Fibroblast of villous mesenchyme (primary cell): ENCODE data around the gene ELOB. TPM values are rescaled to one million over a fixed set of nuclear protein-coding genes. Genes with fewer than 3 reads are reported as not detected.

ENCODE experiments used
- DNase-seq: peaks from one replicate; pipeline ENCODE4 v3.0.0-alpha.2; 2010; ENCODE audit warnings: low read depth
- H3K4me3 ChIP-seq: 2 replicates; pipeline ENCODE4 v1.5.1; 2011; ENCODE audit warnings: low read depth, mild to moderate bottlenecking, low read length
- total RNA-seq: library from RNA; depleted of rRNA; stranded (reverse); fragments of >200 nt; gene quantifications from 2 replicates; pipeline ENCODE4 v1.2.3, GENCODE V29; 2012
- TF ChIP-seq, protein P1 (sequence below): IDR thresholded peaks from 2 replicates; pipeline ENCODE4 v1.5.1; 2012; ENCODE audit warnings: low read depth, mild to moderate bottlenecking, low read length; ENCODE audit not compliant: insufficient read depth

The ELOB gene
- total RNA-seq, 1 donor: 203 TPM

DNA sequence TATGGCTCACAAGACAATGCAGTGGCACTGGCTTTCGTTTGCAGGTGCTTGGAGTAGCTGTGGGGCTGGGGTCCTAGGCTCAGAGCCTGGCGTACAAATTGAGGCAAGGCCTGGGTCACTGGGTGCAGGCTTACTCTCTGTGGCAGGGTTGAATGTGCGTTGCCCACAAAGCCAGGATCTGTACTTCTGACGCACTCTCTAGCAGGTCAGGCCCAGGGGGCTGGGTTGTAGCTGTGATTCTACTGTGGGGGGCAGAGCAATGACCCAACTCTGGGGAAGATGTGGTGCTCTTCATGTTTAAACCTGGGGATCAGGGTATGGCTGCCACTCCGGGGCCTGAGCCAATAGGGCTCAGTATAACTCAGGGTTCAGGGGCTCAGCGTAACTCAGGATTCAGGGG, 33.6 kb upstream of the ELOB start:
- no peak overlapping the region for H3K4me3 ChIP-seq
- DNase-seq: no peak
- TF ChIP-seq, protein P1, sequence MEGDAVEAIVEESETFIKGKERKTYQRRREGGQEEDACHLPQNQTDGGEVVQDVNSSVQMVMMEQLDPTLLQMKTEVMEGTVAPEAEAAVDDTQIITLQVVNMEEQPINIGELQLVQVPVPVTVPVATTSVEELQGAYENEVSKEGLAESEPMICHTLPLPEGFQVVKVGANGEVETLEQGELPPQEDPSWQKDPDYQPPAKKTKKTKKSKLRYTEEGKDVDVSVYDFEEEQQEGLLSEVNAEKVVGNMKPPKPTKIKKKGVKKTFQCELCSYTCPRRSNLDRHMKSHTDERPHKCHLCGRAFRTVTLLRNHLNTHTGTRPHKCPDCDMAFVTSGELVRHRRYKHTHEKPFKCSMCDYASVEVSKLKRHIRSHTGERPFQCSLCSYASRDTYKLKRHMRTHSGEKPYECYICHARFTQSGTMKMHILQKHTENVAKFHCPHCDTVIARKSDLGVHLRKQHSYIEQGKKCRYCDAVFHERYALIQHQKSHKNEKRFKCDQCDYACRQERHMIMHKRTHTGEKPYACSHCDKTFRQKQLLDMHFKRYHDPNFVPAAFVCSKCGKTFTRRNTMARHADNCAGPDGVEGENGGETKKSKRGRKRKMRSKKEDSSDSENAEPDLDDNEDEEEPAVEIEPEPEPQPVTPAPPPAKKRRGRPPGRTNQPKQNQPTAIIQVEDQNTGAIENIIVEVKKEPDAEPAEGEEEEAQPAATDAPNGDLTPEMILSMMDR: no peak

DNA sequence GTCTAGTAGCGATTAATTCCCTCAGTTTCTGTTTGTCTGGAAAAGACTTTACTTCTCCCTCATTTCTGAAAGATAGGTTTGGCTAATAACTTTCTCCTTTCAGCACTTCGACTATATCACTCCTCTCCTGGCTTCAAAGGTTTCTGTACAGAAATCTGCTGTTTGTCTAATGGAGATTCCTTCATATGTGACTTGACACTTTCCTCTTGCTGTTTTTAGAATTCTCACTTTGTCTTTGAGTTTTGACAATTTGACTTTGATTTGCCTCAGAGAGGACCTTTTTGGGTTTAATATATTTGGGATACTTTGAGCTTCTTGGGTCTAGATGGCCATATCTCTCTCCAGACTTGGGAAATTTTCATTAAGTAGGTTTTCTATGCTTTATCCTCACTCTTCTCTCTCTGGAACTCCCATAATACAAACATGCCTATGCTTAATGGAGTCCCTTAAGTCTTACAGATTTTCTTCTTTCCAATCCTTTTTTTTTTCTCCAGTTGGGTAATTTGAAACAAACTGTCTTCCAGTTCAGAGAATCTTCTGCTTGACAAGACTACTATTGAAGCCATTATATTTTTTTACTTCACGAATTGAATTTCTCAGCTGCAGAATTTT, 32.2 kb upstream of the ELOB start:
- H3K4me3 ChIP-seq: no peak overlapping the region
- TF ChIP-seq, protein P1: no peak
- no peak for DNase-seq

DNA sequence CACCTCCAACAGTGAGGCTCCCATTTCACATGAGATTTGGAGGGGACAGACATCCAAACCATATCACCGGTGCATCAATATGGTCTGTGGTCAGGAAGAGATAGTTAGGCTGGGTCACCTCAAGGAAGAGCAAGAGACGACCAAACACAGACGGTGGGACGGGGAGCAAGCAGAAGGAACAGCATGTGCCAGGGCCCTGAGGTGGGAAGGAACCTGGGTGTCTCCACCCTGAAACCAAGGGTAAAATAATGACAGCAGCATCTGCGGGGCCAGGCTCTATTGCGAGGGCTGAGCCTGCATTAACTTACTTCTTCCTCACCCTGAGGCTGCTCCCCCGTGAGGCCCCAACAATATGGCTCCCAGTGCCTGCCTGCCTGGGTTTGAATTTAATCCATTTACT, 31.1 kb upstream of the ELOB start:
- TF ChIP-seq, protein P1: no peak
- DNase-seq: no peak
- no peak overlapping the region for H3K4me3 ChIP-seq

DNA sequence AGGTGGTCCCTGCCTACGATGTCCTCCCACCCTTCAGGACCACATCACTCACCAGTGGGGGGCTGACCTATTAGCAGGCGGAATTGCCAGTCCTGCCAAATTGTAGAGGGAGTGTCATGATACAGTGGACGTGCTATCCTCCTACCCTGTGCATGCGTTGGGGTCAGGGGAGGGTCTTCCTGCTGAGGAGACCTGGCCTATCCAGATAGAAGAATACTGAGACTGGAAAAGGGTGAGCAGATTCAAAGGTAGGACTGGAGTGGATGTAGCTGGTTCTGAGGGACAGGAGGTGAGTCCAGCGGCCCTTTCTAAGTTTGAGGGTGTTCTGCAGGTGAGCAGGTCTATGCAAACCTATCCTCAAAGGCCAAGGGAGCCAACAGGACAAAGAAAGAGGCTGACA, 29.2 kb upstream of the ELOB start:
- TF ChIP-seq, protein P1: no peak
- no peak overlapping the region for H3K4me3 ChIP-seq
- DNase-seq: no peak

DNA sequence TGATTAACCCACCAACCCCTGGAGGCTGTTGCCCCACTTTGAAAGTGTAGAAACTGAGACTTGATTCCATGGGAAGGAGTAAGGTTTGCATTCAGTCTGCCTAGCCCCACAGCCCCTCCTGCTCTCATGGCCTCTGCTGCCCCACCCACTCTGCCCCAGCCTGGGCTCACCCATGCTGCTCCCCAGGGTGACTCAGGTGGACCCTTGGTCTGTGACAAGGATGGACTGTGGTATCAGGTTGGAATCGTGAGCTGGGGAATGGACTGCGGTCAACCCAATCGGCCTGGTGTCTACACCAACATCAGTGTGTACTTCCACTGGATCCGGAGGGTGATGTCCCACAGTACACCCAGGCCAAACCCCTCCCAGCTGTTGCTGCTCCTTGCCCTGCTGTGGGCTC, 27.6 kb upstream of the ELOB start:
- no peak overlapping the region for H3K4me3 ChIP-seq
- DNase-seq: no peak
- TF ChIP-seq, protein P1: no peak

DNA sequence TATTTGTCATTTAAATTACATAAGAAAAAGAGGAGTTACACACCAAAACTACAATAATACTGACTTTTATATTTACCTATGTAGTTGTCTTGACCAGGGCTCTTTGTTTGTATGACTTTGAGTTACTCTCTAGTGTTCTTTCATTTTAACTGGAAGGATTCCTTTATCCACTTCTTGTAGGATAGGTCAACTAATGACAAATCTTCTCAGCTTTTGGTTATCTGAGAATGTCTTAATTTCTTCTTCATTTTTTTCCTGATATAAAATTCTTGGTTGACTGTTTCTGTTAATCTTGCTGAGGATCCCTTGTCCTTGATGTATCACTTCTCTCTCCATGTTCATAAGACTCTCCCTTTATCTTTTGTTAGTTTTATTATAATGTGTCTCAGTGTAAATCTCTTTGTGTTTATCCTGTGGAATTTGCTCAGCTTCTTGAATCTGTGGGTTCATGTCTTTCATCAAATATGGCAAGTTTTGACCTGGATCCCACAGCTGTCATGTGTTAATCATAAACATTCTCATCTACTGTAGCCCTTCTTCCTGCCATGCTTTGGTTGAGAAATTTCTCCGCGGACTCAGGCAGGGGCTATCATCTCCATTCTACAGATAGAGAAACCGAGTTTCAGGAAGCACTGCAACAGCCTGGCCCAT, 26.6 kb upstream of the ELOB start:
- TF ChIP-seq, protein P1: no peak
- H3K4me3 ChIP-seq: no peak overlapping the region

DNA sequence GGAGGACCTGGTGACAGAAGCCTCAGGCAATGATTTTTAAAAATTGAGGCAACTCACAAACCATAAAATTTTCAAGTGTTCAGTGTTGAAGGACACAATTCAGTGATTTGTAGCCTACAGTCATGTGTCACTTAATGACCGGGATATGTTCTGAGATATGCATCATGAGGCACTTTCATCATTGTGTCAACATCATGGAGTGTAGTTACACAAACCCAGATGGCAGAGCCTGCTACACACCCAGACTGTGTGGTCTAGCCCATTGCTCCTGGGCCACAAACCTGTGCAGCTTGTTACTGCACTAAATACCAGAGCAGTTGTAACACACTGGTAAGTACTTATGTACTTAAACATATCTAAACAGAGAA, 22.8 kb upstream of the ELOB start:
- DNase-seq: peak; percentile 78
- H3K4me3 ChIP-seq: no peak overlapping the region
- TF ChIP-seq, protein P1: no peak

More for the DNA sequence above, 26.6 kb upstream of the ELOB start:
- DNase-seq: no peak
